ENCODE measurements around the gene CLOCK.

DNA sequence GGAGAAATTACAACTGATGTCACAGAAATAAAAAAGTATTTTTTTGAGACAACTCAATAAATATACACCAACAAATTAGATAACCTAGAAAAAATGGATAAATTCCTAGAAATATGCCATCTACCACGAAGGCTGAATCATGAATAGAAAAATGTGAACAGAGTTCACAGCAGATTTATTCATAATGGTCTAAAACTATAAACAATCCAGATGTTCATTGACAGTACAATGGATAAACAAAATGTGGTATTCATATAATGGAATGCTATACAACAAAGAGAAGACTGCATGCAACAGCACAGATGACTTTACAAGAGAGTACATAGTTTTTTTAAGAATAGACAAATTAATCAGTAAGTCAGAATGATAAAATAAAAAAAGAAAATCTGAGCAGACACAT lies 55.2 kb downstream of the CLOCK start:
- TF ChIP-seq POLR2A (IDR thresholded peaks at IDR 0.05; ENCODE audit: low read length) (no peak), GATA1 (IDR thresholded peaks at IDR 0.05; ENCODE audit: low read depth, low read length) (no peak)

Data from erythroblast (primary cell).